Brain microvascular endothelial cell (primary cell): ENCODE results near the gene CDK5R2.

ENCODE experiments used
- DNase-seq: peaks from one replicate; pipeline ENCODE4 v3.0.0-alpha.2; 2020
- H3K27ac ChIP-seq: fragments of 250-450 bp; sonication (Bioruptor Pico); 2 replicates; pipeline ENCODE4 v1.5.1; 2020; ENCODE audit warnings: mild to moderate bottlenecking, moderate library complexity
- H3K27me3 ChIP-seq: fragments of 250-450 bp; sonication (Bioruptor Pico); replicated peaks from 2 replicates; pipeline ENCODE4 v1.5.1; 2020; ENCODE audit warnings: mild to moderate bottlenecking
- H3K36me3 ChIP-seq: fragments of 250-450 bp; sonication (Bioruptor Pico); replicated peaks from 2 replicates; pipeline ENCODE4 v1.5.1; 2020; ENCODE audit warnings: mild to moderate bottlenecking
- H3K4me3 ChIP-seq: 2 replicates; pipeline ENCODE4 v1.5.1; 2011; ENCODE audit warnings: low read depth, mild to moderate bottlenecking, control low read depth, low read length, moderate library complexity
- in situ Hi-C: cut with HindIII; loops from 2 replicates; pipeline ENCODE4 v1.10.0; 2017; ENCODE audit warnings: low sequenced_read_pairs, low pct_ligation_motif_present
- TF ChIP-seq, protein P1 (sequence below): IDR thresholded peaks from 2 replicates; pipeline ENCODE4 v1.5.1; 2011; ENCODE audit warnings: low read depth, mild to moderate bottlenecking, moderate library complexity, low read length, control low read depth, inconsistent platforms; ENCODE audit errors: missing control alignments

Gene CDK5R2

DNA sequence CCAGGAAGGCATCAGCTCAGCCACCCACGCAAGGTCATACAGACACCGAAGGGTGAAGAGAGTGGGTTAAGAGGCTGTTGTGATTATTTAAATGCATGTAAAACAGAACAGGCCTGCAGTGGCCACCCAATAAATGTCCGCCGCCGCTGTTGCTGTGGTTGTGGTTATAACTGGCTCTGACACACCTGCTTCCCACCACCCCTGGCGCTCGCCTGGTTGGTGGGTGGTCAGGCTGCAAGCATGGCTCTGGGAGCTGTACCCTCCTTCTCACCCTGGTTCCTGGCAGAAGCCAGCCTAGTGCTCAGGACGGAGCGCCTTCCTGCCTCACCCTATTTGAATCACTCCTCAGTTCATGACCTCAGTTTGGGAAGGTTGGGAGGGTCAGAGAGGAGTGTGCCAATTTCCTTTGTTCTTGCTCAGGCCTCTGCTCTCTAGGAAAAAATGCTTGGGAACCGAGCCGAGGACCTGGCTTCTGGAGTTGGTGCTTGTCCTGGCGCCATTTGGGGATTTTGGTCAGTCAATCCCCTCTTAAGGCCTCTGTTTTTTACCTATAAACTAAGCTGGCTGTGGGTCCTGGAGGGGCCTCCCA, 39.0 kb downstream of the CDK5R2 start:
- Histone ChIP-seq H3K36me3 (no peaks in the 10 kb centered on the region), H3K27me3 (peaks cover 88% of the 10 kb centered on the region), H3K27ac (no peak overlapping the region), H3K4me3 (no peak overlapping the region)
- no peak for DNase-seq
- in situ Hi-C loops = no loop called here
- TF ChIP-seq, protein P1, sequence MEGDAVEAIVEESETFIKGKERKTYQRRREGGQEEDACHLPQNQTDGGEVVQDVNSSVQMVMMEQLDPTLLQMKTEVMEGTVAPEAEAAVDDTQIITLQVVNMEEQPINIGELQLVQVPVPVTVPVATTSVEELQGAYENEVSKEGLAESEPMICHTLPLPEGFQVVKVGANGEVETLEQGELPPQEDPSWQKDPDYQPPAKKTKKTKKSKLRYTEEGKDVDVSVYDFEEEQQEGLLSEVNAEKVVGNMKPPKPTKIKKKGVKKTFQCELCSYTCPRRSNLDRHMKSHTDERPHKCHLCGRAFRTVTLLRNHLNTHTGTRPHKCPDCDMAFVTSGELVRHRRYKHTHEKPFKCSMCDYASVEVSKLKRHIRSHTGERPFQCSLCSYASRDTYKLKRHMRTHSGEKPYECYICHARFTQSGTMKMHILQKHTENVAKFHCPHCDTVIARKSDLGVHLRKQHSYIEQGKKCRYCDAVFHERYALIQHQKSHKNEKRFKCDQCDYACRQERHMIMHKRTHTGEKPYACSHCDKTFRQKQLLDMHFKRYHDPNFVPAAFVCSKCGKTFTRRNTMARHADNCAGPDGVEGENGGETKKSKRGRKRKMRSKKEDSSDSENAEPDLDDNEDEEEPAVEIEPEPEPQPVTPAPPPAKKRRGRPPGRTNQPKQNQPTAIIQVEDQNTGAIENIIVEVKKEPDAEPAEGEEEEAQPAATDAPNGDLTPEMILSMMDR = no peak

DNA sequence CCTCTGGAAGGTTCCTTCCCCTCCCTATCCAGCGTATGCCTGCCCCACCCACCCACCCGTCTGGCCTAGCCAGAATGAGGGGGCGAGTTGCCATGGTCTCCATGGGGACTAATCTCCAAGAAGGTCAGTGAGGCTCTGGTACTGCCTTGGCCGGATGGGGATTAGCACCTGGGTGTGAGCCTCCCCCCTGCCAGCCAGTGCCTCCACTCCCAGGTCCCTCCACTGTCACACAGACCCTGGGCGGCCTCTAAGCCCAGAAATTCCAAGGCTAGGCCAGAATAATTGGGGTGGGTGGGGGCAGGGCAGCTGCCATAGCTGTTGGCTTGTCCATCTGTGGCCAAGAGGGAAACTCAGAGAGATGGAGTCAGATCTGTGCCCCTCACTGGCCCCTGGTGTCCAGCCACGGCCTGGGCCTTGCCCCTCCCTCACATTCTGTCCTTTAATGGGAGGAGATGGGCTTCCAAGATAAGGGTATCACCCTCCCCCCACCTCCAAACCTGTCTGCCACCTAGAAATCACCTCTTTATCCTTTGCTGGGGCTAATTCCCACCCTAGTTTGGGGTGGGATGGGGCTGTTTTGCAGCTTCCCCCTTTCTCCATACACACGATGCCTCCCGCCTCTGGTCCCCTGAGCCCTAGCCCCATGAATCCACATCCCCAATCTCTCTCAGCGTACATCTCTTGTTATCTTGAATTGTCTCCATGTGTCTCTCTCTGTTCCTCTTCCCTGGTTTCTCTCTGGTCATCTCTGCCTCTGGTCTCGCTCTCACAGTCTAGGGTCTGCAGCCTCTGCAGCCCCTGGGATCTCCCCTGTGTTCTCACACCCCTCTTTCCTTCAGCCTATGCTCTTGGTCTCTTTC, 39.8 kb downstream of the CDK5R2 start:
- Histone ChIP-seq H3K27ac (no peak overlapping the region), H3K4me3 (no peak overlapping the region), H3K36me3 (no peaks in the 10 kb centered on the region), H3K27me3 (peaks cover 88% of the 10 kb centered on the region)
- DNase-seq = no peak
- TF ChIP-seq, protein P1 = no peak
- in situ Hi-C loops = no loop called here

- TF ChIP-seq, protein P1 = no peak
- no peak for DNase-seq
- Histone ChIP-seq H3K27me3 (peaks cover 88% of the 10 kb centered on the region), H3K36me3 (no peaks in the 10 kb centered on the region), H3K27ac (no peak overlapping the region), H3K4me3 (no peak overlapping the region)
- in situ Hi-C loops = no loop called here
These were observed 40.6 kb downstream of the CDK5R2 start for GRCh38 chr2:218999881-219000568.

DNA sequence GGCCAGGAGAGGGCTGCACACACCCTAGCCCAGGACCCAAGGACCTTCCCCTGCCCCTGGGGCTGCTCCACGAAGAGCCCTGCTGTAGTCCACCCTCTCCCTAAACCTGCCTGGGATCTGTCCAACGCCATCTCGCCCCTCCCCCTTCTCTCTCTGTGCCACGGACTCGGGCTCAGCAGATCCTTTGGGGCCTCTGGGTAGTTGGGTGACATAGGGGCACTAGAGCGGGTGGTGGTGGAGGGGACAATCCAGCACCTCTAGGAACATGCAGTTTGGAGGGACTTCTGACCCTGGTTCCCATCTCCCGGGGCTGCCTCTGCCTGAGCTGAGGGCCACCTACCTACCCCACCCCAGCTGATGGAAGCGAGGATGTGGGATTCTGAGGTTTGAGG, 41.1 kb downstream of the CDK5R2 start:
- in situ Hi-C loops = no loop called here
- peaks cover 84% of the 10 kb centered on the region for H3K27me3 ChIP-seq

DNA sequence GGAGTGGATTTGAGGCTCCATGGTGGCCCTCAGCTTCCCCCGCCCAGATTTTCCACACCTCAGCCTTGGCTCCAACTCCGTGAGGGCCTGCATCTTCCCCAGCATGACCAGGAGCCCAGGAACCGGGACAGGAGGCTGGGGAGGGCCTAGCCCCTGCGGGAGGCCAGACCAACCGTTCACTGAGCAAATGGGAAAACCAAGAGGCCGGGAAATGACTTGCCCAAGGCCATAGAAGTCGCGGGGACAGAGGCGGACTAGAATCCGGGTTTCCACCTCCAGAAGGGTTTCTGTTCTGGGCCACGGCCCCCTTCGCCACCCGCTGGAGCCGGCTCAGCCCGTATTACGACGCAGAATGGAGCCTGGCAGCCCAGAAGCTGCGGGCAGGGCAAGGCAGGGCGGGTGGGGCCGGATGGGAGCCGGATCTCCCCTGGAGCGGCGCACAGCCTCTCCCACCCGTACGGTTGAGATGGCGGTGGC, 41.7 kb downstream of the CDK5R2 start:
- TF ChIP-seq, protein P1 = no peak
- H3K27ac ChIP-seq = no peak overlapping the region
- DNase-seq = no peak
- peaks cover 80% of the 10 kb centered on the region for H3K27me3 ChIP-seq
- in situ Hi-C loops = no loop called here
- no peaks in the 10 kb centered on the region for H3K36me3 ChIP-seq
- H3K4me3 ChIP-seq = no peak overlapping the region

More for the DNA sequence above, 41.1 kb downstream of the CDK5R2 start:
- H3K36me3 ChIP-seq = no peaks in the 10 kb centered on the region
- DNase-seq = no peak
- no peak overlapping the region for H3K4me3 ChIP-seq
- TF ChIP-seq, protein P1 = no peak
- no peak overlapping the region for H3K27ac ChIP-seq
